NCI-H748 (cell line): Measurements from ENCODE around the gene CTNNBIP1.

Experiments used
- DNase-seq: peaks from one replicate; lab custom pipeline; 2025; ENCODE audit not compliant: unreplicated experiment; lab: John Stamatoyannopoulos, UW

Gene CTNNBIP1

GRCh38 chr1:9835758-9836631 lies 74.1 kb downstream of the CTNNBIP1 start:
- DNase-seq: no peak

- no peak for DNase-seq
These were observed 74.7 kb downstream of the CTNNBIP1 start for GRCh38 chr1:9835404-9835757.

GRCh38 chr1:9833632-9834031 lies 76.4 kb downstream of the CTNNBIP1 start:
- DNase-seq: no peak

- DNase-seq: peak; percentile 66
These were observed 82.4 kb downstream of the CTNNBIP1 start for GRCh38 chr1:9827558-9828185.

GRCh38 chr1:9826616-9827015 lies 83.5 kb downstream of the CTNNBIP1 start:
- no peak for DNase-seq

GRCh38 chr1:9826087-9826486 lies 84.0 kb downstream of the CTNNBIP1 start:
- DNase-seq: no peak

GRCh38 chr1:9825093-9826074 lies 84.7 kb downstream of the CTNNBIP1 start:
- peak; percentile 52 for DNase-seq

GRCh38 chr1:9824702-9825089 lies 85.4 kb downstream of the CTNNBIP1 start:
- DNase-seq: no peak

GRCh38 chr1:9823943-9824701 lies 85.9 kb downstream of the CTNNBIP1 start, which contains the start of gene CLSTN1:
Gene CLSTN1, minus strand, starts transcription at chr1:9823965. Its CDS starts 232 bp downstream, at chr1:9823733.
- peak; percentile 86 for DNase-seq

GRCh38 chr1:9823693-9823942 lies 86.5 kb downstream of the CTNNBIP1 start:
- no peak for DNase-seq

- peak; percentile 29 for DNase-seq
These were observed 87.0 kb downstream of the CTNNBIP1 start for GRCh38 chr1:9822897-9823692.

- DNase-seq: no peak
These were observed 87.6 kb downstream of the CTNNBIP1 start for GRCh38 chr1:9822490-9822889.

GRCh38 chr1:9821710-9822109 lies 88.4 kb downstream of the CTNNBIP1 start:
- DNase-seq: no peak

GRCh38 chr1:9820521-9820920 lies 89.5 kb downstream of the CTNNBIP1 start:
- DNase-seq: no peak

- DNase-seq: no peak
These were observed 92.3 kb downstream of the CTNNBIP1 start for GRCh38 chr1:9817734-9818133.

- DNase-seq: no peak
These were observed 93.9 kb downstream of the CTNNBIP1 start for GRCh38 chr1:9816199-9816598.

GRCh38 chr1:9815150-9815549 lies 94.9 kb downstream of the CTNNBIP1 start:
- no peak for DNase-seq

GRCh38 chr1:9814619-9815018 lies 95.5 kb downstream of the CTNNBIP1 start:
- DNase-seq: no peak

- no peak for DNase-seq
These were observed 98.7 kb downstream of the CTNNBIP1 start for GRCh38 chr1:9811239-9811966.
